H9 (cell line): Measurements from ENCODE around the gene GMEB1. TPM values are rescaled to one million over a fixed set of nuclear protein-coding genes. Genes with fewer than 3 reads are reported as not detected.

ENCODE experiments used
- DNase-seq: peaks from one replicate; pipeline ENCODE4 v3.0.0-alpha.2; 2017
- H2AFZ ChIP-seq: one replicate; pipeline ENCODE4 v1.6.1; 2013; ENCODE audit warnings: mild to moderate bottlenecking, low read length, control low read depth, moderate library complexity
- H2AK5ac ChIP-seq: 2 replicates; pipeline ENCODE4 v1.6.1; 2013; ENCODE audit warnings: low read length, control low read depth, mixed read lengths; ENCODE audit not compliant: insufficient read length
- H2BK120ac ChIP-seq: one replicate; pipeline ENCODE4 v1.6.1; 2013; ENCODE audit warnings: low read depth, mild to moderate bottlenecking, low read length, control low read depth, inconsistent platforms; ENCODE audit not compliant: poor library complexity, severe bottlenecking
- H2BK12ac ChIP-seq: 2 replicates; pipeline ENCODE4 v1.6.1; 2013; ENCODE audit warnings: low read length, control low read depth, mixed read lengths, low read depth; ENCODE audit not compliant: insufficient read length
- H2BK15ac ChIP-seq: 2 replicates; pipeline ENCODE4 v1.6.1; 2013; ENCODE audit warnings: low read depth, low read length, control low read depth
- H2BK20ac ChIP-seq: one replicate; pipeline ENCODE4 v1.6.1; 2013; ENCODE audit warnings: low read depth, mild to moderate bottlenecking, low read length, control low read depth, inconsistent platforms; ENCODE audit not compliant: poor library complexity, severe bottlenecking
- H2BK5ac ChIP-seq: 2 replicates; pipeline ENCODE4 v1.6.1; 2013; ENCODE audit warnings: low read length, control low read depth, mixed read lengths; ENCODE audit not compliant: insufficient read length
- H3K14ac ChIP-seq: 2 replicates; pipeline ENCODE4 v1.6.1; 2013; ENCODE audit warnings: low read length, control low read depth; ENCODE audit not compliant: insufficient read depth
- H3K18ac ChIP-seq: 2 replicates; pipeline ENCODE4 v1.6.1; 2013; ENCODE audit warnings: low read depth, mild to moderate bottlenecking, mixed read lengths, low read length, control low read depth; ENCODE audit not compliant: insufficient read length
- H3K23ac ChIP-seq: 2 replicates; pipeline ENCODE4 v1.6.1; 2013; ENCODE audit warnings: low read length, control low read depth, mixed read lengths, low read depth; ENCODE audit not compliant: insufficient read length
- H3K23me2 ChIP-seq: 2 replicates; pipeline ENCODE4 v1.6.1; 2013; ENCODE audit warnings: low read depth, mild to moderate bottlenecking, mixed read lengths, low read length, control low read depth; ENCODE audit not compliant: insufficient read length, poor library complexity, severe bottlenecking
- H3K27ac ChIP-seq: 2 replicates; pipeline ENCODE4 v1.5.1; 2013; ENCODE audit warnings: low read length, control low read depth, mixed read lengths, low read depth; ENCODE audit not compliant: insufficient read length
- H3K27me3 ChIP-seq: 2 replicates; pipeline ENCODE4 v1.6.1; 2013; ENCODE audit warnings: low read length, control low read depth, inconsistent platforms; ENCODE audit not compliant: insufficient read depth
- H3K4ac ChIP-seq: 2 replicates; pipeline ENCODE4 v1.6.1; 2013; ENCODE audit warnings: low read depth, mild to moderate bottlenecking, control low read depth, inconsistent platforms, low read length, moderate library complexity
- H3K4me1 ChIP-seq: 2 replicates; pipeline ENCODE4 v1.6.1; 2013; ENCODE audit warnings: low read length, control low read depth, inconsistent platforms; ENCODE audit not compliant: insufficient read depth
- H3K4me2 ChIP-seq: 2 replicates; pipeline ENCODE4 v1.6.1; 2013; ENCODE audit warnings: low read length, control low read depth, mixed read lengths; ENCODE audit not compliant: insufficient read length, insufficient read depth
- H3K56ac ChIP-seq: 2 replicates; pipeline ENCODE4 v1.6.1; 2013; ENCODE audit warnings: low read depth, mild to moderate bottlenecking, mixed read lengths, low read length, control low read depth; ENCODE audit not compliant: insufficient read length
- H3K79me1 ChIP-seq: 2 replicates; pipeline ENCODE4 v1.6.1; 2013; ENCODE audit warnings: low read depth, mild to moderate bottlenecking, moderate library complexity, low read length, control low read depth, inconsistent platforms; ENCODE audit not compliant: insufficient read depth, poor library complexity, severe bottlenecking
- H3K79me2 ChIP-seq: 2 replicates; pipeline ENCODE4 v1.6.1; 2013; ENCODE audit warnings: low read length, control low read depth, inconsistent platforms; ENCODE audit not compliant: insufficient read depth
- H3K9ac ChIP-seq: 2 replicates; pipeline ENCODE4 v1.6.1; 2013; ENCODE audit warnings: low read length, control low read depth, mixed read lengths; ENCODE audit not compliant: insufficient read length; ENCODE audit errors: extremely low read depth
- H3K9me3 ChIP-seq: one replicate; pipeline ENCODE4 v1.6.1; 2013; ENCODE audit warnings: low read depth, low read length, inconsistent platforms; ENCODE audit not compliant: control insufficient read depth
- H3T11ph ChIP-seq: one replicate; pipeline ENCODE4 v1.6.1; 2013; ENCODE audit warnings: mild to moderate bottlenecking, low read length, control low read depth, inconsistent platforms
- H4K20me1 ChIP-seq: one replicate; pipeline ENCODE4 v1.6.1; 2013; ENCODE audit not compliant: control insufficient read depth, insufficient read length, insufficient read depth
- H4K5ac ChIP-seq: 2 replicates; pipeline ENCODE4 v1.6.1; 2013; ENCODE audit warnings: low read depth, mild to moderate bottlenecking, mixed read lengths, low read length, control low read depth; ENCODE audit not compliant: insufficient read length
- H4K8ac ChIP-seq: replicated peaks from 2 replicates; pipeline ENCODE4 v1.6.1; 2013; ENCODE audit warnings: low read length, control low read depth, mixed read lengths, low read depth; ENCODE audit not compliant: insufficient read length
- H4K91ac ChIP-seq: 2 replicates; pipeline ENCODE4 v1.6.1; 2013; ENCODE audit warnings: low read depth, mild to moderate bottlenecking, moderate library complexity, mixed read lengths, low read length, control low read depth; ENCODE audit not compliant: insufficient read length
- H3K27ac Mint-ChIP-seq, 3 experiments: 2 replicates in 2 of 3; 3 replicates in 1 of 3; pipeline ENCODE4 v1.8.0; 2020 to 2021; ENCODE audit warnings: mixed read lengths in 3 of 3, mild to moderate bottlenecking in 1 of 3, moderate library complexity in 1 of 3
- H3K27me3 Mint-ChIP-seq: 2 replicates; pipeline ENCODE4 v1.8.0; 2021; ENCODE audit warnings: low read depth, mild to moderate bottlenecking, moderate library complexity, mixed read lengths
- H3K36me3 Mint-ChIP-seq, 3 experiments: 2 replicates in 2 of 3; 3 replicates in 1 of 3; pipeline ENCODE4 v1.8.0; 2020 to 2021; ENCODE audit warnings: low read depth in 3 of 3, mixed read lengths in 3 of 3; ENCODE audit not compliant: insufficient read depth in 1 of 3
- H3K4me1 Mint-ChIP-seq, 2 experiments: 2 replicates each; pipeline ENCODE4 v1.8.0; 2020; ENCODE audit warnings: mixed read lengths in 2 of 2
- H3K4me3 Mint-ChIP-seq, 2 experiments: 2 replicates in 1 of 2; 3 replicates in 1 of 2; pipeline ENCODE4 v1.8.0; 2020 to 2021; ENCODE audit warnings: mild to moderate bottlenecking in 2 of 2, mixed read lengths in 2 of 2, moderate library complexity in 1 of 2
- H3K9me3 Mint-ChIP-seq, 2 experiments: 2 replicates in 1 of 2; 3 replicates in 1 of 2; pipeline ENCODE4 v1.8.0; 2020; ENCODE audit warnings: mild to moderate bottlenecking in 2 of 2, mixed read lengths in 2 of 2, moderate library complexity in 1 of 2
- WGBS: extraction: QIAGEN DNeasy Blood & Tissue Kit; methylation state at CpG from one replicate; pipeline ENCODE4 v1.1.7; 2013; ENCODE audit warnings: missing lambda C conversion rate, low lambda C conversion rate, mixed read lengths; ENCODE audit not compliant: insufficient read length; ENCODE audit errors: extremely low coverage; 5-methylcytosine and 5-hydroxymethylcytosine counted together
- total RNA-seq: library from RNA; stranded (reverse); gene quantifications from 2 replicates; pipeline ENCODE4 v1.2.1, GENCODE V29; 2021
- TF ChIP-seq, protein P1 (sequence below): fragments of 200-600 bp; sonication (generic); conservative IDR thresholded peaks from 3 replicates; pipeline ENCODE4 v1.8.0; 2021; ENCODE audit warnings: antibody characterized with exemption, mild to moderate bottlenecking

The GMEB1 gene
- total RNA-seq, 1 experiment from 2014 or later, result 17.0 TPM

DNA sequence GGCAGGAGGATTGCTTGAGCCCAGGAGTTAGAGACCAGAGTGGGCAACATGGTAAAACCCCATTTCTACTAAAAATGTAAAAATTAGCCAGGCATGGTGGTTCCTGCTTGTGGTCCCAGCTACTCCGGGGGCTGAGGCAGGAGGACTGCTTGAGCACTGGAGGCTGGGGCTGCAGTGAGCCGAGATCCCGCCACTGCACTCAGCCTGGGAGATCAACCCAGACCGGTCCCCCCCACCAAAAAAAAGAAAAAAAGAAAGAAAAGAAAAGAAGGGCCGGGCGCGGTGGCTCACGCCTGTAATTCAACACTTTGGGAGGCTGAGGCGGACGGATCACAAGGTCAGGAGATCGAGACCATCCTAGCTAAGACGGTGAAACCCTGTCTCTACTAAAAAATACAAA, 1.8 kb upstream of the GMEB1 start:
- Histone ChIP-seq H3K56ac (no peak overlapping the region), H3K23me2 (peaks cover 6% of the 10 kb centered on the region), H2AFZ (no peak overlapping the region), H3K9me3 (no peaks in the 10 kb centered on the region), H2BK5ac (no peak overlapping the region), H3K4me1 (no peaks in the 10 kb centered on the region; the same call in 1 of the 2 replicates), H3K4me2 (no peak overlapping the region), H3T11ph (no peak overlapping the region), H2BK20ac (no peak overlapping the region), H3K79me1 (no peaks in the 10 kb centered on the region), H4K91ac (no peak overlapping the region), H2BK15ac (no peak overlapping the region), H2AK5ac (no peak overlapping the region), H3K9ac (no peak overlapping the region), H3K14ac (no peak overlapping the region), H3K4ac (no peak overlapping the region), H3K23ac (no peak overlapping the region), H3K27me3 (no peaks in the 10 kb centered on the region), H4K8ac (no peak overlapping the region), H4K20me1 (no peaks in the 10 kb centered on the region), H2BK12ac (no peak overlapping the region), H2BK120ac (no peak overlapping the region), H3K27ac (no peak overlapping the region), H3K79me2 (peaks cover 3% of the 10 kb centered on the region; the same call in 1 of the 2 replicates), H3K18ac (no peak overlapping the region), H4K5ac (no peak overlapping the region)
- peaks cover 21 to 31% of the 10 kb centered on the region in 2 experiments for H3K4me1 Mint-ChIP-seq
- no peaks in the 10 kb centered on the region for H3K36me3 Mint-ChIP-seq
- no peak overlapping the region for H3K27ac Mint-ChIP-seq
- WGBS, result no CpG with 5 or more reads among the region's 12 CpGs
- TF ChIP-seq, protein P1, sequence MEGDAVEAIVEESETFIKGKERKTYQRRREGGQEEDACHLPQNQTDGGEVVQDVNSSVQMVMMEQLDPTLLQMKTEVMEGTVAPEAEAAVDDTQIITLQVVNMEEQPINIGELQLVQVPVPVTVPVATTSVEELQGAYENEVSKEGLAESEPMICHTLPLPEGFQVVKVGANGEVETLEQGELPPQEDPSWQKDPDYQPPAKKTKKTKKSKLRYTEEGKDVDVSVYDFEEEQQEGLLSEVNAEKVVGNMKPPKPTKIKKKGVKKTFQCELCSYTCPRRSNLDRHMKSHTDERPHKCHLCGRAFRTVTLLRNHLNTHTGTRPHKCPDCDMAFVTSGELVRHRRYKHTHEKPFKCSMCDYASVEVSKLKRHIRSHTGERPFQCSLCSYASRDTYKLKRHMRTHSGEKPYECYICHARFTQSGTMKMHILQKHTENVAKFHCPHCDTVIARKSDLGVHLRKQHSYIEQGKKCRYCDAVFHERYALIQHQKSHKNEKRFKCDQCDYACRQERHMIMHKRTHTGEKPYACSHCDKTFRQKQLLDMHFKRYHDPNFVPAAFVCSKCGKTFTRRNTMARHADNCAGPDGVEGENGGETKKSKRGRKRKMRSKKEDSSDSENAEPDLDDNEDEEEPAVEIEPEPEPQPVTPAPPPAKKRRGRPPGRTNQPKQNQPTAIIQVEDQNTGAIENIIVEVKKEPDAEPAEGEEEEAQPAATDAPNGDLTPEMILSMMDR, result no peak
- no peak for DNase-seq
- no peak overlapping the region; a peak in 1 of 5 replicates for H3K4me3 Mint-ChIP-seq
- H3K9me3 Mint-ChIP-seq, result no peaks in the 10 kb centered on the region
- H3K27me3 Mint-ChIP-seq, result no peaks in the 10 kb centered on the region
